ENCODE results near the gene INPP4A. TPM values are rescaled to one million over a fixed set of nuclear protein-coding genes. Genes with fewer than 3 reads are reported as not detected.

The INPP4A gene
- total and polyA plus RNA-seq, 12 donors: 3.8 to 31.2 (median 21.1) TPM

DNA sequence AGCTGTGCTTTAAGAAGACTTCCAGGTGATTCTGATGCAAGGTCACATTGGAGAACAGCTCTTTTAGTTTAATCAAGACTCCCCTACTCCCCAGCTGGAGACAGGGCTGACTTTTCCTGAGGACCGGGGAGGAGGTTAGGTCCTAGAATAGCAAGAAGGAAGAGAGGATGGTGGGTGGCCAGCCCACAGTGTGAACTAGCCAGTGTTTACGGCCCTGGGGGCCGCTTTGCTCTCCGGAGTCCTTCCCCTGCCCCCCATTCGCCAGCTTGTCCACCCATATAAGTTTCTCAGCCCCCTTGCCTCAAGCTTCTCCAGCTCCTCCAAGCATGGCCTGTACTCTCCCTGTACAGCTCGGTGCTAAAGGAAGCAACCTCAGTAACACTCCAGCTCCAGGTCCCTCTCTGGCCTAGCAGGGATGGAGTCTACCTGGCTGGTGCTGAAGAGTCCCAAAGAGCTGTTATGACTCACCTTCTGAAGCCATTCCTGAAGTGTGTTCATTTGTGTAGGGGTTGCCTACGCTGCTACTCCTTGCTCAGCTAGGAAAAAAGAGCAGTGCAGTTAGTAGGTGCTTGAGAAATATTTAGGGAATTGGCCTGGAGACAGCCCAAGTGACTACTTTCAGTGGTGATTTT lies 7.9 kb downstream of the INPP4A start:
- intact Hi-C loops (cut with DNase I): no loop called here
- TF ChIP-seq, protein P1, sequence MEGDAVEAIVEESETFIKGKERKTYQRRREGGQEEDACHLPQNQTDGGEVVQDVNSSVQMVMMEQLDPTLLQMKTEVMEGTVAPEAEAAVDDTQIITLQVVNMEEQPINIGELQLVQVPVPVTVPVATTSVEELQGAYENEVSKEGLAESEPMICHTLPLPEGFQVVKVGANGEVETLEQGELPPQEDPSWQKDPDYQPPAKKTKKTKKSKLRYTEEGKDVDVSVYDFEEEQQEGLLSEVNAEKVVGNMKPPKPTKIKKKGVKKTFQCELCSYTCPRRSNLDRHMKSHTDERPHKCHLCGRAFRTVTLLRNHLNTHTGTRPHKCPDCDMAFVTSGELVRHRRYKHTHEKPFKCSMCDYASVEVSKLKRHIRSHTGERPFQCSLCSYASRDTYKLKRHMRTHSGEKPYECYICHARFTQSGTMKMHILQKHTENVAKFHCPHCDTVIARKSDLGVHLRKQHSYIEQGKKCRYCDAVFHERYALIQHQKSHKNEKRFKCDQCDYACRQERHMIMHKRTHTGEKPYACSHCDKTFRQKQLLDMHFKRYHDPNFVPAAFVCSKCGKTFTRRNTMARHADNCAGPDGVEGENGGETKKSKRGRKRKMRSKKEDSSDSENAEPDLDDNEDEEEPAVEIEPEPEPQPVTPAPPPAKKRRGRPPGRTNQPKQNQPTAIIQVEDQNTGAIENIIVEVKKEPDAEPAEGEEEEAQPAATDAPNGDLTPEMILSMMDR (IDR thresholded peaks at IDR 0.05): no peak

DNA sequence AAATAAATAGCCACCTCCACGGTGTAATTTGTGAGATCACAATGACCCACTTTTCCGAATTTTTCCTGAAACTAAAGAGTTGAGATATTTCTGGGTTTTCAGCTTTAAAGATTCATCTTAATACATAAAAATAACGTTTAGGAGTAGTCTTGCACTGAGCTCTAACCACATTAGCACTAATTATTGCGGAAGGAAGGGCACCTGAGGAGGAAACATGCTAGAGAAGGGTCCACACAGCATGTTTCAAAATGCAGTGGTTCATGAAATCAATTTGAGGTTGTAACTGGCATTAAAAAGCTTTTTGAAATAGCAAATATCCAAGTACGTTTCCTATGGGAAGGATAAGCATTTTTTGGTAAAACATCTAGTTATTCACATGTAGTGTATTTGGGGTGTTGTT lies 8.4 kb downstream of the INPP4A start:
- no peak for ATAC-seq

More for the DNA sequence above, 7.9 kb downstream of the INPP4A start:
- ATAC-seq (no peak), DNase-seq (no peak)
- Histone ChIP-seq H3K4me1 (peaks cover 4 to 91% (median 49%) of the 10 kb centered on the region in 9 donors), H3K27ac (peak overlapping the region in 1 of 10 donors; percentile 5), H3K4me3 (no peak overlapping the region), H3K9me3 (no peaks in the 10 kb centered on the region), H3K36me3 (peaks cover 0 to 13% (median 0%) of the 10 kb centered on the region in 9 donors), H3K27me3 (no peaks in the 10 kb centered on the region)
- 91 to 93% methylated on average over 7 of the region's 7 CpGs for WGBS, 2 donors

DNA sequence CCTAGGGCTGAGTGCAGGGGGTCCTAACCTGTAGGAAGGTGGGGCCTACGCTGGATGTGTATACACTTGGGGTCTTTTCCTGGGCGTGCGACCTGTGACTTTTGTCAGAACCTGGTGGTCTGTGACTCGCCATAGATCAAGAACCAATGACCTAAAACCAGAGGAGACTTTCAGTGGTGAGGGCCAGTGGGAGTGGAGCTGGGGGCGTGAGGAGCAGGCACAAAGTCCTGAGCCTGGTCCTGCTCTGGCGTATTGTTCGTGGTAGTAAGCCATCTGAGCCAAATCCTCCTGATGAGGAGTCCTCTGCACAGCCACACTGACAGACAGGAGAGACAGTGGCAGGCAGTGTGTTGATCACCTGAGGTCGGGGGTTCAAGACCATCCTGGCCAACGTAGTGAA lies 8.9 kb downstream of the INPP4A start:
- intact Hi-C loops (cut with DNase I): no loop called here
- WGBS, 2 donors: 96 to 97% methylated on average over 9 of the region's 9 CpGs

More for the DNA sequence above, 8.4 kb downstream of the INPP4A start:
- Histone ChIP-seq H3K27me3 (no peaks in the 10 kb centered on the region), H3K27ac (peak overlapping the region in 1 of 10 donors; percentile 88), H3K36me3 (peaks cover 0 to 13% (median 0%) of the 10 kb centered on the region in 9 donors), H3K4me3 (no peak overlapping the region), H3K4me1 (peaks cover 4 to 94% (median 49%) of the 10 kb centered on the region in 9 donors), H3K9me3 (no peaks in the 10 kb centered on the region)
- DNase-seq: no peak
- WGBS, 2 donors: 85 to 86% methylated on average over 5 of the region's 5 CpGs
- intact Hi-C loops (cut with DNase I): no loop called here
- TF ChIP-seq, protein P1 (IDR thresholded peaks at IDR 0.05): no peak

DNA sequence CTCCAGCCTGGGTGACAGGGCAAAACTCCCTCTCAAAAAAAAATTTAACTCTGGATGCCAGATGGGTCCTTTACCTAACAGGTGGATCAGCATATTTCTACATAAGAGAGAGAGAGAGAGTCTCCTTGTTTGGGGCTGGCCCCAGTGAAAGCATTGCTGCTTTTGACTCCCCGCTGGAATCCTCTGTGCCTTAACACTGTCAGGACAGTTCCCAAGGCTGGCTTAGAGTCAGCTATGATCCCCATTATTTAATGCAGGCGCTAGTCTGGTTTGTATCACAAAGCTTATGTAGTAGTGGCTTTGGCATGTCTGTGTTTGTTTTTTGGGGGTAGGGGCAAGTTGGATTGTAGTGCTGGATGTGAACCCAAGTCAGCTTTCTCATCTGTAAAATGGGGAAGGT lies 9.4 kb downstream of the INPP4A start:
- ATAC-seq (no peak), DNase-seq (no peak)
- Histone ChIP-seq H3K27me3 (no peaks in the 10 kb centered on the region), H3K27ac (peak overlapping the region in 3 of 10 donors; percentile 60 to 88 (median 62)), H3K4me3 (no peak overlapping the region), H3K9me3 (no peaks in the 10 kb centered on the region), H3K36me3 (peaks cover 0 to 13% (median 0%) of the 10 kb centered on the region in 9 donors), H3K4me1 (peaks cover 4 to 97% (median 50%) of the 10 kb centered on the region in 9 donors)
- intact Hi-C loops (cut with DNase I): no loop called here
- WGBS, 2 donors: 93 to 96% methylated on average over 2 of the region's 2 CpGs
- TF ChIP-seq, protein P1 (IDR thresholded peaks at IDR 0.05): no peak

More for the DNA sequence above, 8.9 kb downstream of the INPP4A start:
- H3K4me1 ChIP-seq: peaks cover 4 to 97% (median 49%) of the 10 kb centered on the region in 9 donors
- H3K27me3 ChIP-seq: no peaks in the 10 kb centered on the region
- H3K27ac ChIP-seq: peak overlapping the region in 1 of 10 donors; percentile 88
- DNase-seq: no peak
- H3K9me3 ChIP-seq: no peaks in the 10 kb centered on the region
- no peak for ATAC-seq
- no peak overlapping the region for H3K4me3 ChIP-seq
- peaks cover 0 to 13% (median 0%) of the 10 kb centered on the region in 9 donors for H3K36me3 ChIP-seq
- TF ChIP-seq, protein P1 (IDR thresholded peaks at IDR 0.05): no peak
